Muscle of arm (tissue), 12 donors: ENCODE data around the gene TRAPPC3L. TPM values are rescaled to one million over a fixed set of nuclear protein-coding genes. Genes with fewer than 3 reads are reported as not detected.
"Not testable (repeated sequence)": the region's sequence is repeated elsewhere in the genome, so short reads cannot be mapped to it uniquely, and the experiment has no call there.

Source experiments
- DNase-seq: peaks from one replicate; pipeline ENCODE4 v3.0.0-alpha.2; 2013
- polyA plus RNA-seq, 12 donors: library from polyadenylated mRNA; unstranded; fragments of 120-200 nt; gene quantifications; one replicate each; pipeline ENCODE4 v1.2.1, GENCODE V29; 2013; ENCODE audit not compliant: insufficient read length in 12 of 12

Gene TRAPPC3L
- polyA plus RNA-seq, 12 donors = 0.11 to 0.28 (median 0.17) TPM; not detected in 7

DNA sequence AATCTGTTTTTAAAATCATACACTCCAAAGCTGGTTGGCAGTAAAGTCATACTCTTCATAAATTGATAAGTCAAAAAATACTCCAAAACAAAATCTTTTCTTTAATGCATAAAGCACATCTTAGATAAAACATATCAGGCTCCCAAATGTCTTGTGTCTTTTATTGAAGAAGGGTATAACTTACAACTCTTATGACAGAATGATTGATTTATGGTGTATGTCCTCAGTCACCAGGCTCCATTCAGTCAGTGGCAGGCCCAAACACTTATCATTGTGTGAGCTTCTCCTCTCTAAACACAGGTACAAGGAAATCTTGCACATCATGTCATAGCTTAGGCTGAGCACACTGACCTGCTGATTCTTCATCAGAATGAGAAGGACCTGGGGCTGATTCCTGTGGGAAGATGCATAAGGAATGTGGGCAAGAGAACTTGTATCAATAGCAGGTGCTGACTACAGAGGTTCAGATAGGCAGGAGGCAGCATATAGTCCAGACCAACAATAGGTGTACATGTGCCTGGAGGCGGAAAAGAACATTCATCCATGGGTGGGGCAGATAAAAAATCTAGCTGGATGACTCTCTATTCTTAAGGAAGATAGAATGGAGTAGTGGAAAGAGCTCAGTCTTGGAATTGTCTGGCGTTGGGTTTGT, 32.1 kb downstream of the TRAPPC3L start:
- no peak for DNase-seq

DNA sequence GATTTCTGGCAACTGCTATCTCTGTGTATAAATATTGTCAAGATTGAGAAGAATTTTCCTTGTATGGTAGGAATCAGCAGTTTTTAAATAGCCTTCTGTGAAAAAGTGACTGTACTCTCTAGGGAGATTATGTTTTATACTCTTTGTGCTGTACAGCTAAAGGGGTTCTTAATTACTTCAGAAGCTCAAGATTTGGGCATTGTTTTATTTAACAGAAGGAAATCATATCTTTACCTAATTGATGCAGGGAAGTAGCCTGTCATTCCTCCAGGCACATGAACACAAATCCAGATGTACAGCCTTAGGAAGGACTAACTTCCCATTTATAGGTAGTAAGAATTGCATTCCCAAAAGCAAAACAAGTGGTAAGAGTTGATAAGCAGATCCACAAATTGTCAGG, 32.8 kb downstream of the TRAPPC3L start:
- DNase-seq = peak; percentile 28

DNA sequence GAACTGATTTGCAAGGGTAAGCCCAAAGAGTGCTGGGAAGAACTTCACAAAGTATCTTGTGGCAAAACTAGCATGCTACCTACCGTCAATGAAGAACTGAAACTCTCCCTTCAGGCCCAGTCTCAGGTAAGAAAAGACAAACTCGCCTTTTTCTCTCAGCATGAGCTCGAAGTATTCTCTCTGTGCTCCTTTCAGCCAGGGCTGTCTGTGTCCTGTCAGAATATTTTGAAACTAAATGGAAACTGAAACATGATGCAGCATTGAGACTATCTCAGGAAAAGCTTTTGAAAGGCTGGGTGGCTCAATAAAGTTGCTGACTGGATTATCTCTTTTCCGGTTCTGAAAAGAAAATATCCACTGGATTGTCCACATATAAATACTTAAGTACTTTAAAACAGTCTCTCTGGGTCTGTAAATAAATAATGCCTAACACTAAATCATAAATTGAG, 33.3 kb downstream of the TRAPPC3L start:
- DNase-seq = no peak

DNA sequence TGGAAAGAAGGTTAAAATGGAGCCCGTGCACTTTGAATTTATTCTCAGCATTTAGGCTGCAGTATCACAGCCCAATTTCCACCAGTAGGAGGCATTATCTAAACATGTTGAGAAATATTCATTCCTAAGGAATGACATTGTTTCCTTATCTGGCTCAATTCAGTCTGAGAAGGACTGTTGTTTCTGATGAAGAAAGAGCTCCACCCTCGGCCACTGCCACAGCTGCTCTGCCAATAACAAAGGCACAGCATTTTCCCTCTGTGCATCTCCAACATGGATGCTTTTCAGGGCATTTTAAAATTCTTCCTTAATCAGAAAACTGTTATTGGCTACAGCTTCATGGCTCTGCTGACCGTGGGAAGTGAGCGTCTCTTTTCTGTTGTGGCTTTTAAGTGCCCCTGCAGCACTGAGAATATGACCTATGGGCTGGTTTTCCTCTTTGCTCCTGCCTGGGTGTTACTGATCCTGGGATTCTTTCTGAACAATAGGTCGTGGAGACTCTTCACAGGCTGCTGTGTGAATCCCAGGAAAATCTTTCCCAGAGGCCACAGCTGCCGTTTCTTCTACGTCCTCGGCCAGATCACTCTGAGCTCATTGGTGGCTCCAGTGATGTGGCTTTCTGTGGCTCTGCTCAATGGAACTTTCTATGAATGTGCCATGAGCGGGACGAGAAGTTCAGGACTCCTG, 33.9 kb downstream of the TRAPPC3L start, which contains the start of gene CALHM5:
Gene CALHM5 (plus strand): TSS at position 216 of the 687 bp plus-strand sequence. CDS start 58 bp downstream, at position 274.
- peak; percentile 43 for DNase-seq

DNA sequence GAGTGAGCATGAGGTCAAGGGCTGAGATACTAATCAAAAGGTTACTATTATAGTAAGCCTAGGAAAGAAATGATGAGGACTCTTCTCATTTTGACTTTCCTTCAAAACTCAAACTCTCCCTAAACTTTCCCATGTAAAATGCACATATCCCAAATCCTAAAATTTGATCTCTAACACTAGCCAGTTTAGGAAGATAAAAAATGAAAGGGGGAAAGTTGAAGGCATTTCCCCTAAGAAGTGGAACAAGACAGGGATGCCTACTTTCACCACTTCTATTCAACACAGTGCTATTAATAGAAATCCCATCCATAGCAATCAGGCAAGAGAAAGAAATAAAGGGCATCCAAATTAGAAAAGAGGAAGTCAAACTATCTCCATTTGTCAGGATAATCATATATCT, 37.0 kb downstream of the TRAPPC3L start:
- DNase-seq = no peak

DNA sequence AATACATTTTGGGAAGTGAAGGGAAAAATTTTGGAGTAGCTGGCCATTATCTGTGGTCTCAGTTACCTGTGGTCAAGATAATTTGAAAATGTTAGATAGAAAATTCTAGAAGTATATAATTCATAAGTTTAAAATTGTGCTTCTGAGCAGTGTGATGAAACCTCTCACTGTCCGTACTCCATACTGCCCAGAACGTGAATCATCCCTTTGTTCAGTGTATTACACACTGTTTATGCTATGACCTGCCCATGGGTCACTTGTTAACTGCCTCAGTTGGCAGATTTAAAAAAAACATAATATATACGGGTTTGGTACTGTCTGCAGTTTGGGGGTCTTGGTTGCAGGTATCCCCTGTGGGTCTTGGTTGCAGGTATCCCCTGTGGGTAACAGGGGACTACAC, 38.2 kb downstream of the TRAPPC3L start:
- DNase-seq = no peak

DNA sequence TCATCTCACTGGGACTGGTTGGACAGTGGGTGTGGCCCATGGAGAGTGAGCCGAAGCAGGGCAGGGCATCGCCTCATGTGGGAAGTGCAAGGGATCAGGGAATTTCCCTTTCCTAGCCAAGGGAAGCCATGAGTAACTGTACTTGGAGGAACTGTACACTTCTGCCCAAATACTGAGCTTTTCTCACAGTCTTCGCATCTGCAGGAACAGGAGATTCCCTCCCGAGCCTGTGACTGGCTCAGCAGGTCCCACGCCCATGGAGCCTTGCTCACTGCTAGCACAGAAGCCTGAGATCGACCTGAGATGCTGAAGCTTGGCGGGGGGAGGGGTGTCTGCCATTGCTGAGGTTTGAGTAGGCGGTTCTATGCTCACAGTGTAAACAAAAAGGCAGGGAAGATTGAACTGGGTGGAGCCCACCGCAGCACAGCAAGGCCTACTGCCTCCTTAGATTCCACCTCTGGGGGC, 44.5 kb downstream of the TRAPPC3L start:
- DNase-seq = no peak

DNA sequence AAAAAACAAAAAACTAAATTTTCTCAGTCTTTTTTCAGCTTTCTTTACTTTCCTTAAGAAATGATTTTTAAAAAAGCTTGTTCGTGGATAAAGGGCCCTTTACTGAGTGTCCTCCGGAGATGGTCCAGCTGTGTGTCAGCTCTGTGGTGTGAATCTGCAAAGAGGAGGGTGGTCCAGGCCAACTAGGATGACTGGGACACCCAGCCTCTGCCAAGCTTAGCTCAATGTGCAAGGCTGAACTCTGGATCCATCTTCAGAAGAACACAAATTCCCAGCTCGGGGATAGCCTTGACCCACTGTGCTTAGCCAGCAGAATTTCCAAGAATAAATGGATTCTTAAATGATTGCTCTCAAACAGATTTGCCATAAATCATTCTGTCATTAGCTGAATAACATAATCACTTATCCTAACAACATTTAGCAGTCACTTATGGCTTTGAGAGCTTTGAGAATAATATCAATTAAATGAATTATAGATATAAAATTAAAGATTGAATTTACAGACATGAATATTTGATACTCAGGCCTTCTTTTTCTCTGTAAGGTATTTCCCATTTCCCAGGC, 48.3 kb downstream of the TRAPPC3L start:
- DNase-seq = peak; percentile 14

DNA sequence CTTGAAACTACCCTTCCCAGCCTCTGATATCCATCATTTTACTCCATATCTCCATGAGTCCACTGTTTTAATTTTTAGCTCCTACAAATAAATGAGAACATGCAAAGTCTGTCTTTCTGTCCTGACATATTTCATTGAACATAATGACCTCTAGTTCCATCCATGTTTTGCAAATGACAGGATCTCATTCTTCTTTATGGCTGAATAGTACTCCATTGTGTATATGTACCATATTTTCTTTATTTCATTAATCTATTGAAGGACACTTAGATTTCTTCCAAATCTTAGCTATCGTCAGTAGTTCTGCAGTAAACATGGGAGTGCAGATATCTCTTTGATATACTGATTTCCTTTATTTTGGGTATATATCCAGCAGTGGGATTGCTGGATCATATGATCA, 50.3 kb downstream of the TRAPPC3L start:
- not testable (repeated sequence) for DNase-seq

DNA sequence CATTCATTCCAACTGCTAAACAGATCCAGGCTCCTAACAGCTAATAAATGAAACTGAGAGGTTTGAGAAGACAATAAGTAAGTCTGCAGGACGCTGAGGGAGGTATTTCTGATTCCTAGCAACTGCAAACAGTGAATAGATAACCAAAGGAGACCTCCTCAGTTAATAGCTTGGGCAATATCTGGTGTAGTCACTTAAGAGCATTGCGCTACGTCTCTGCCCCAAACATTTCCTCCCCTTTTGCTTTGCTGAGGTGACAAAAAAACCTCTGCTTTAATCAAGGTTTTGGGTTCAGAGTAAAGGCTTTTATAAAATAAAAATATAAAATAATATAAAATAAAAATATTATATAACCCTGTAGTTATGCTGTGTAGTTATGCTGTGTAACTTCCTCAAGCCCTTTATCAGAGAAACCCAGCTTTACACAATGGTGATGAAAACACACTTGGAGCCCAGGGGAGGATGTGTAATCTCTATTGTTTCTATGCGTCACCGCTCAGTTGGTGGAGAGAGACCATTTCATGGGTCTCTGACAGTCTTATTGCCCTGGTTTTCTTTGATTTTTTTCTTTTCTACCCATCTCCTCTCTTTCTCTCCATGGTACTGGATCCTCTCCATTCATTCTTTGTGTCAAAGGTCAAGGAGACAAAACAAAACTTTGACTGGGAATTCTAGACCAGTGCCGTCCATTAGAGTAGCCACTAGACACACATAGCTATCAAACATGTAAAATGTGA, 53.0 kb downstream of the TRAPPC3L start:
- no peak for DNase-seq

DNA sequence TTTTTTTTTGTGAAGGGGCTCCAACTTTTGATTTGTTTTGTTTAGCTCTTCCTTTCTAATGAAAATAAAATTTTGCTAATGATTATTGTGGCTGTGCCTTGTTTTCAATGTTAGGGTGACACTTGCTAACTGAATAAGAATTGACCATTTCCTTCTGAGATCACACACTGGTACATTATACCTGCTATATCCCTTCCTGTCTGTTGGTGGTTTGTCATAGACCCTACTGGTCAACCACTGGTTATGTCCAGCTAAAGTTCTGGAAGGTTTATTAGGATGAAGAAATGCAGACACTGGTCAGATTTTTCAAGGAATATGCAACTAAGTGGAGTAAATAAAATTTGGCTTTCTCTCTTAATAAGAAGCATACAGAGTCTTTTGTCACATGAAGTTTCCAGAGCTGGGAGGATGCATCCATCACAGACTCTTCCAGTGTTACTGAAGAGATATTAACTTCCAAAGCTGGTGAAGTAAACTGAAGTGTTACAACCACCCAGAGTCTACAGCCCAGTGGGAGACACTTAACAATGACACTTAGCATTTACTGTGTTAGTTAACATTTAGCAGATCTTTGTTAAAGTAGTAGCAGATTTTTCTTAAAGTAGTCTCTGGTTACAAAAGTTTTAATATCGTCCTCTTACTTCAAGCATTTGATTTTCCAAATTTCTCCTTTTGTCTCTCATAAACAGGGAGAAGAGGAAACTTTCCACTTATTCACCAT, 53.7 kb downstream of the TRAPPC3L start:
- DNase-seq = no peak

DNA sequence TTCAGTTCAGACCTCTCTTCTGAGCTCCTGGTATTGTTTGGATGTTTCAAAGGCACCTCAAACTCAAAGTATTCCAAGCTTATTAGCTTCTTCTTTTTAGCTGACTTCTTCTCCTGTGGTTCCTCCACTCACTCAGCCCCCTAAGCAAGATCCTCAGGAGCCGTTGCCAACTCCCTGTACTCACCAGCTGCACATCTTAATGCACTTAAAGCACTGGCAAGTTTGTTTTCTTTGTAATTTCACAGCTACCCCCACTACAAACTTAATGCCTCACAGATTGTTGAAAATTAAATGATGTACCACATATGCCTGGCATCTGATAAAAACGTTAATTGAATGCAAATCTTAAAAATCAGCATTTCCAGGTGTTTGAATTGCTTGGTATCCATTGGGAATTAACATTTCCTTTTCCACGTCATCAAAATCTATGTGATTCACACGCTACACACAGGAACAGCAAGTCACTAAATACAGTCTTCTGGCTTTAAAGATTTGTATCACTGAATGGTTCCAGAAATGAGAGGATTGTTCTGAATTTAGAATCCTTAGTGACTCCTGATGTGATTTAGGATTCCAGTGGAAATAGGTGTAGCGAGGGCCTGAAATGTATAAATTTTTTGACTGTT, 59.8 kb downstream of the TRAPPC3L start:
- no peak for DNase-seq

DNA sequence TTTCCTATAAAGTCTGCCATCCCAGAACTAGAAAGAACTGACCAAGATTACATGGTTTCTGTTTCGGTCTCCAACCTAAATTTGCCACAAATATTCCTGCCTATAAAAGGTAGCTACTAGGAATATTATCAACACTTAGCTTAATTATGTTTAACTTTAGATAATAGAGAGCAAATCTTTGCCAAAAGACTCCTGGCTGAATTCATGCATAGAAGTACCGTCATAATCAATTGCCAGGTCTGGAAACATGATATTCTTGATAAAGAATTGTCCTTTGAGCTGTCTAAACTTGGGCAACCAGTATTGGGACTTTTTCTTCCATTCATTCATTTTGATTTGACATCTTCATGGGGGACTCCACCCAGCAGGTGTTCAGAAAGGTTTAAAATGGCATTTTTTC, 61.9 kb downstream of the TRAPPC3L start:
- DNase-seq = no peak

DNA sequence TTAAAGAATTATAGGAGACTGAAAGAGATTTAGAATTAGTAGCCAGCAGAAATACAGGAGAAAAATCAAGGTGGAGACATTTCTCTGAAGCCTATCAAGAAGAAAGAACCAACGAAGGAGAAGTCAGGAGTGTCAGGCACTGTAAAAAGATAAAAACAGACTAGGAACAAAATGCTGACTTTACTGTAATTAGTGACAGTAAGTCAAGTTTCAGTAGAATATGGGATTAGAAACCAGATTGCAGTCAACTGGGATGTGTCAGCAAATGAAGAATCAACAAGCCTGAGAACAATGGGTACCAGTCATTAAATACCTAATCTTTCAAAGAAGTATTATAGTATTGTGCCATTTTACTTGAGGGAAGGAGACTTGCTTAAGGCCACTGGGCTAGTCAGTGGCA, 62.7 kb downstream of the TRAPPC3L start:
- no peak for DNase-seq

DNA sequence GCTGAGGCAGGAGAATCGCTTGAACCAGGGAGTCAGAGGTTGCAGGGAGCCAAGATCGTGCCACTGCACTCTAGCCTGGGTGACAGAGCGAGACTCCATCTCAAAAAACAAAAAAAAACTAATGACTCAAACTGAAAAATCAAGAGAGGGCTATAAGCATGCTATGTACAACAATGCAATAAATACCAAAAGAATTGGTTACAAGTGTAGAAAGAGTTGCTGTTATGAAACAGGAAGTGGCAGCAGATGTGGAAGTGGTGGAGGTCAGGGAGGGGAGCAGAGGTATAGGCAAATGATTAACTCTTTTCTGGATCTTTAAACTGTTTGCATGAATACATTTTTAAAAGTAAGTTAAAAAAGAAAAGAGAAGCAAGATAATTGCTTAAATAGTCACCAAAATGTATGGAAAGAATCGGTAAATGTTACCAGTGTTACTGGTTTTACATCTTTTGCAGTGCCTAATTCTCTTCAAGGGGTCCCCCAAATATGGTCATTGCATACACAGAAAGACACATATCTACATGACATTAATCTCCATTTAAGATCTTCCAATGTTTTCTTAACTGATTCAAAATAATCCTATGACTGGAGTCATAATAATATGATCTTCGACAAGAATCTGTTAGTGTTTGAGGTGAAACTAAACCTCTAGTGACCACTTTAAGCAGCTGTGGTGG, 69.3 kb downstream of the TRAPPC3L start:
- no peak for DNase-seq

DNA sequence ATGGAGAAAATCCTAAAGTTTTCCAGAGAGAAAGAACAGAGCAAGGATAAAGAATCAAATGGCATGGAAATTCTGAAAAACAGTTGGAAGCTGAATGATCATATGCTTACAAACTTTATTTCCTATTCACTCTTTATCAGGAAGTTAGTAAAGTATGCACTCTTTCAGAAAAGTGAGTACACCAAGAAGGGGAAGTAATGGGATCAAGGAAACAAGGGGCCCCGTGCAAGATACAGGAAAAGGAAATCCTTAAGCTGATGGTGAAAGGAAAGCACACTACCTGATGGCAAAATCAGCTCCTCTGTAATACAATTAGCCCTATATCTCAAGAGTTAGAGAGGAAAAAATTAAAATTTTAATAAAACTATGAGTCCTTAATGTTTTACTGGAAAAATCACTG, 70.3 kb downstream of the TRAPPC3L start:
- no peak for DNase-seq

DNA sequence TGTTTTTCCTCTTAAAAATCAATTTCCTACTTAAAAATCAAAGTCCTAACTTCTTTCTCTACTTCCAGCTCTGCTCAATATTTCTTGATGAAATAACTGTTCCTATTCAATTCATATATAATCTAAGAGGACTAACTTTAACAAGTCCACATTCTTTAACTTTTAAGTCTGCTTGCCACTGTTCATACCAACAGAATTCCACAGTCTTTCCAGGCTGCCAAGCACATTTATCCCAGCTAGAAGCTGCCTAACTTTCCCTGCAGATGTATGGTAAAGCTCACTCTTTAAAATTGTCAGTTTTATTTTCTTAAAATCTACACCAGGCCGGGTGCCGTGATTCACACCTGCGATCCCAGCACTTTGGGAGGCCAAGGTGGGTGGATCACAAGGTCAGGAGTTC, 72.8 kb downstream of the TRAPPC3L start:
- no peak for DNase-seq

DNA sequence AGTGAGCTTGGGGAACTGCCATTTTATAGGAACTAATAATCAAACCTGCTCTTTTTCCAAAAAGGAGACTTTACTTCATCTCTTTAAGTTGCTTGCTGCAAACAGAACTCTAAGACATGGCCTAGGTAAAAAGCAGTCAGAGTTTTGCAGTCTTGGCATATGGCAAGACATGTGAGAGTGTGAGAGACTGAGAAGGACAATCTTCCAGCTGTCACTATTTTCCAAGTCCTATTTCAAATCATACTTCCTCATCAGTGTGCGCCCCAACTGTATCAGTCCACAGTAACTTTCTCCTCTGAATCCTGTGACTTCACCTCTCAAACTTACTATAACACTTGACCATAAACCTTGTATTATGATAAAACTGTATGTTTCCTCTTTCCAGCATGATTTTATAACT, 74.0 kb downstream of the TRAPPC3L start:
- DNase-seq = no peak

DNA sequence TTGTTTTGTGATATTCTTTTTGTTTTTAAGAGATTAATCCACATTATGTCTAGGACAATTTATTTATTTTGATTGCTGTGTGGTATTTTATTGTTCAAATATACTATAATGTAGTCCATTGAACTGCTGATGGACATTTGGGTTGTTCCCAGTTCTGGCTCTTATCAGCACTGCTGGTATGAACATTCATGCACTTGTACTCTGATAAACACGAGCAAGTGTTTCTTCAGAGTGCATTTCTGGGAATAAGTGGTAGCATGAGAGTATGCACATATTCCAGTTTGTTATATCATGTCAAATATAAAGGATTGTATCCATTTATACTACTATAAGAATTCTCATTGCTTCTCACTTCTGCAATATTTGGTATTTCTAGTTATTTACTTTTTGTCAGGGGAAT, 77.2 kb downstream of the TRAPPC3L start:
- no peak for DNase-seq

DNA sequence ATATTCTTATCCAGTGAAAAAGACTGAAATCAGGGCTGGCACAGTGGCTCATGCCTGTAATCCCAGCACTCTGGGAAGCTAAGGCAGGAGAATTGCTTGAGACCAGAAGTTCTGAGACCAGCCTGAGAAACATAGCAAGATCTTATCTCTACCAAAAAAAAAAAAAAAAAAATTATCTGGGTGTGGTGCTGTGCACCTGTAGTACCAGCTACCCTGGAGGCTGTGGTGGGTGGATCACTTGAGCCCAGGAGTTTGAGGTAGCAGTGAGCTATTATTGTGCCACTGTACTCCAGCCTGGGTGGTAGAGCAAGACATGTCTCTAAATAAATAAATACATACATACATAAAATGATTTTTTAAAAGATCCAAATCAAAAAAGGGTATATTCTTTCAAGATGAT, 78.0 kb downstream of the TRAPPC3L start:
- no peak for DNase-seq

DNA sequence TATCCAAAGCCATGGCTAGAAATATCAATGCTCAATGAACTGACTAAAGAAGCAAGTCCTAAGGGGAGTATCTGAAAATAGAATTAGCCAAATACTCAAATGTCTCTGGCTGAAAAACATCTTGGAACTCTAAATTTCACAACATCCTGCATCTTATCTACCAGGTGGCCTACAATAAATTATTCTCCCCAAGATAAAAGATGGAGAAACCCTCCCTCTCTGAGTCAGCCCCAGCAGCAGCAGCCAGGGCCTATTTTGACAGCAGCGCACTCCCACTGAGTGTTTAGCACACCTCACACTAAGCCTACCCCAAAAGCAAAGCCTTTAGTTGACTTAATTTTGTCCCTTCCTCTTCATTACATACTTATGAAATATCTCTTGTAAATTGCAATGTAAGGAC, 78.4 kb downstream of the TRAPPC3L start:
- DNase-seq = no peak
